G401 (cell line): ENCODE results near the gene ATP5MC2. TPM values are rescaled to one million over a fixed set of nuclear protein-coding genes. Genes with fewer than 3 reads are reported as not detected.

Experiments used
- DNase-seq: peaks from one replicate; pipeline ENCODE4 v3.0.0-alpha.2; 2015; ENCODE audit warnings: low spot score
- in situ Hi-C: cut with HindIII; loops from 2 replicates; pipeline ENCODE4 v1.10.0; 2016; ENCODE audit warnings: low sequenced_read_pairs, mixed read lengths
- total RNA-seq: library from RNA; depleted of rRNA; stranded (reverse); fragments of >200 nt; shearing (Covaris generic); gene quantifications from 2 replicates; pipeline ENCODE4 v1.2.3, GENCODE V29; 2014; rRNA removed

Gene ATP5MC2
- total RNA-seq, 1 experiment from 2014 or later = 219 TPM

DNA sequence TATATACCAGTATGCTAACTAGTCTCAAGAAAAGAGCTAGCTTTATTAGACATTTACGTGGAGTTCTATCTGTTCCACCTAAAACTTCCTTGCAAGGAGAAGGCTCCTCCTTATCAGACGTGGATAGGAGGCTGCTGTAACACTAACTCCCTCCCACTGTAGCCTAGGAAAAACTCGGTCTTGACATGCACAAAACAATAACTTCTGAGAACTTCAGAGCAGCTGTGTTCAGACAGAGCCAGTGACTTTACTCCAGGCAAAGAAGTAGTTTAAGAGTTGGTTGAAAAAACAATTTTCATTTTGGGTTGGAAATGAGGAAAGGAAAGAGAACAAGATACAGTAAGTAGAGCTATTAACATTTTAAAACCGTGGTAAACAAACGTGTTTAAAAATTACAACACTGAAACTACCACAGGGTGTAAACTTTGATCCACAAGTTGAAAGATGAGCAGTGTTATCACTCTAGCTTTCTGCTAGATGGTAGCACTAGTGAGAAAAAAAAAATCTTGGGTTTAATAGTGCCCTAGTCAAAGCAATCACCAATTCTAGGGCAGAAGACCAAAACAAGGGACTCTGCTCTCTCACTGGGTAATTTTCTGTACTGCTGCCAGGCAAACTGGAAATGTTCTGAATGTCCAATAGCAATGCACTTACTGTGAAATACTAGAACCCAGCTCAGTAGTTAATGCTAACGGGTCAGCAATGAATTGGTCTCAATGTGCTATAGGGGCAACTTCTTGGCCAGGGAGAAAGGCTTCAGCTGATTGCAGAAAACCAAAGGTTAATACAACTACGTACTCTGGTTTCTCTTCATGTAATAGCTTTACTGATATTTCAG is 52.1 kb downstream of the ATP5MC2 start:
- peak; percentile 94 for DNase-seq
- in situ Hi-C loops = loop anchor here (10.0 kb wide), 1 partner anchor 51 kb away; the partner anchor contains the start of gene ATP5MC2

GRCh38 chr12:53622724-53623123 is 53.2 kb downstream of the ATP5MC2 start:
- no peak for DNase-seq
- in situ Hi-C loops = loop anchor here (10.0 kb wide), 1 partner anchor 52 kb away; the partner anchor contains the start of gene ATP5MC2

- DNase-seq = no peak
- in situ Hi-C loops = no loop called here
Observed at GRCh38 chr12:53618275-53618674, 57.6 kb downstream of the ATP5MC2 start.

DNA sequence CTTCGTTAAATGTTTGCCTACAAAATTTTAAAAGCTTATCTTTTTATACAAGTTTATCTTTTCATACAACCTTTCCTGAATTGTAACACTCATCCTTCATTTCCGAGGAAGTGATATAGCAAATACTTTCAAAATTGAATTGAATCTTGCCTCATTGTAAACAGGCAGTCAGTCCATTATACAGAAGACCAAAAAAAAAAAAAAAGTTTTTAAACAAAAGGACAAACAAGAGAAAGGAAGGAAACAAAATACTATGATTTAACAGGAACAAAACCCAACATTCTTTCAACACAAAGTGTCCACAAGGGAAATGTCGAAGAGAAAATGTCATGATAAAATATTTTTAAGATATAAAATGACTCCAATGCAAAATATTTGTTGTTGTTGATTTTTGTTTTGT is 58.2 kb downstream of the ATP5MC2 start:
- DNase-seq = no peak
- in situ Hi-C loops = no loop called here

DNA sequence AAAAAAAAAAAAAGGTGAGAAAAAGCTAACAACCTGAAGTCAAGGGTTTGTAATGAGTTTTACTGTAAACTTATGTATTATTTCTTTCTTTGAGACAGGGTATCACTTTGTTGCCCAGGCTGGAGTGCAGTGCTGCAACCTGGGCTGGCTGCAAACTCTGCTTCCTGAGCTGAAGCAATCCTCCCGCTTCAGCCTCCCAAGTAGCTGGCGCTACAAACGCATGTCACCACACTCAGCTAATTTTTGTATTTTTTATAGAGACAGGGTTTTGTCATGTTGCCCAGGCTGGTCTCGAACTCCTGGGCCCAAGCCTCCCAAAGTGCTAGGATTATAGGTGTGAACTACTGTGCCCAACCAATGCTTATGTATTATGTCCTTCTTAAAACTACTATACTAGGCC is 58.9 kb downstream of the ATP5MC2 start:
- in situ Hi-C loops = no loop called here
- no peak for DNase-seq

Other genes with a start within 250 kb of the ATP5MC2 start
- 83.1 and 127 TPM in 2 replicates for gene PRR13, start 234.3 kb downstream of the ATP5MC2 start, total RNA-seq
- gene PCBP2, start 224.0 kb downstream of the ATP5MC2 start, total RNA-seq = 144 and 145 TPM in 2 replicates
- gene MAP3K12, start 176.6 kb downstream of the ATP5MC2 start, total RNA-seq = 29.5 and 32.8 TPM in 2 replicates
- gene TARBP2, start 174.8 kb downstream of the ATP5MC2 start, total RNA-seq = 117 and 119 TPM in 2 replicates
- gene NPFF, start 168.6 kb downstream of the ATP5MC2 start, total RNA-seq = 10.7 TPM in 1 of 2 replicates, not detected in the other
- 11.6 and 12.4 TPM in 2 replicates for gene ATF7, start 49.7 kb downstream of the ATP5MC2 start, total RNA-seq
- 232 and 250 TPM in 2 replicates for gene CALCOCO1, start 51.4 kb upstream of the ATP5MC2 start, total RNA-seq
- not detected in 2 replicates for gene CISTR, start 75.9 kb upstream of the ATP5MC2 start, total RNA-seq